Ishikawa (cell line): Measurements from ENCODE around the gene RTCA.

Experiments
- CEBPB ChIP-seq: IDR thresholded peaks from 2 replicates; pipeline ENCODE4 v1.6.1; 2012
- EGR1 ChIP-seq: IDR thresholded peaks from 2 replicates; pipeline ENCODE4 v1.6.1; 2012
- EP300 ChIP-seq: IDR thresholded peaks from 2 replicates; pipeline ENCODE4 v1.6.1; 2012; ENCODE audit warnings: borderline replicate concordance
- FOXM1 ChIP-seq: IDR thresholded peaks from 2 replicates; pipeline ENCODE4 v1.6.1; 2012; ENCODE audit warnings: low read depth, borderline replicate concordance
- NFIC ChIP-seq: IDR thresholded peaks from 2 replicates; pipeline ENCODE4 v1.6.1; 2012
- RAD21 ChIP-seq: IDR thresholded peaks from 2 replicates; pipeline ENCODE4 v1.6.1; 2012; ENCODE audit warnings: low read depth
- TAF1 ChIP-seq: IDR thresholded peaks from 2 replicates; pipeline ENCODE4 v1.6.1; 2012; ENCODE audit warnings: low read depth, mild to moderate bottlenecking
- TEAD4 ChIP-seq: IDR thresholded peaks from 2 replicates; pipeline ENCODE4 v1.6.1; 2012
- YY1 ChIP-seq: IDR thresholded peaks from 2 replicates; pipeline ENCODE4 v1.6.1; 2012; ENCODE audit warnings: low read depth
- TF ChIP-seq, protein P1 (sequence below): IDR thresholded peaks from 2 replicates; pipeline ENCODE4 v1.6.1; 2012; ENCODE audit warnings: low read depth, mild to moderate bottlenecking

DNA sequence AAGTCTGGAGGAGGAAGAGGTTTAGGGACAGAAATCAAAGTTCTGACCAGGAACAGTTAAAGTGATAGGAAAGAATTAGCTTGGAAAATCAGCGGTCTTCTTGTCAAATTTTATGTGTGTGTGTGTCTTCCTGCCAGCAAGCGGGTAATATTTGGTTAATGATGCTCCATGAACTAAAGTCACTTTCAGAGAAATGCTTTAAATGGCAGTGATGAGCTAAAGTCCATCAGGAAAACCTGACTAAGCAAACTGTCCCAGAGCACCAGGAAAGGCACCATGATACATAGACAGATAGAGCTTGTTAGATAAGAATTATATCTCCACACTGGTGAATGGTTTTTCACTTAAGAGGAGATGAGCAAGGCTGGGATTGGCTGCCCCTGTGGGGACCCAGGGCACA lies 76.3 kb downstream of the RTCA start:
- no peak for TF ChIP-seq TAF1
- no peak for TF ChIP-seq YY1
- TF ChIP-seq, protein P1, sequence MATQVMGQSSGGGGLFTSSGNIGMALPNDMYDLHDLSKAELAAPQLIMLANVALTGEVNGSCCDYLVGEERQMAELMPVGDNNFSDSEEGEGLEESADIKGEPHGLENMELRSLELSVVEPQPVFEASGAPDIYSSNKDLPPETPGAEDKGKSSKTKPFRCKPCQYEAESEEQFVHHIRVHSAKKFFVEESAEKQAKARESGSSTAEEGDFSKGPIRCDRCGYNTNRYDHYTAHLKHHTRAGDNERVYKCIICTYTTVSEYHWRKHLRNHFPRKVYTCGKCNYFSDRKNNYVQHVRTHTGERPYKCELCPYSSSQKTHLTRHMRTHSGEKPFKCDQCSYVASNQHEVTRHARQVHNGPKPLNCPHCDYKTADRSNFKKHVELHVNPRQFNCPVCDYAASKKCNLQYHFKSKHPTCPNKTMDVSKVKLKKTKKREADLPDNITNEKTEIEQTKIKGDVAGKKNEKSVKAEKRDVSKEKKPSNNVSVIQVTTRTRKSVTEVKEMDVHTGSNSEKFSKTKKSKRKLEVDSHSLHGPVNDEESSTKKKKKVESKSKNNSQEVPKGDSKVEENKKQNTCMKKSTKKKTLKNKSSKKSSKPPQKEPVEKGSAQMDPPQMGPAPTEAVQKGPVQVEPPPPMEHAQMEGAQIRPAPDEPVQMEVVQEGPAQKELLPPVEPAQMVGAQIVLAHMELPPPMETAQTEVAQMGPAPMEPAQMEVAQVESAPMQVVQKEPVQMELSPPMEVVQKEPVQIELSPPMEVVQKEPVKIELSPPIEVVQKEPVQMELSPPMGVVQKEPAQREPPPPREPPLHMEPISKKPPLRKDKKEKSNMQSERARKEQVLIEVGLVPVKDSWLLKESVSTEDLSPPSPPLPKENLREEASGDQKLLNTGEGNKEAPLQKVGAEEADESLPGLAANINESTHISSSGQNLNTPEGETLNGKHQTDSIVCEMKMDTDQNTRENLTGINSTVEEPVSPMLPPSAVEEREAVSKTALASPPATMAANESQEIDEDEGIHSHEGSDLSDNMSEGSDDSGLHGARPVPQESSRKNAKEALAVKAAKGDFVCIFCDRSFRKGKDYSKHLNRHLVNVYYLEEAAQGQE: no peak
- no peak for TF ChIP-seq CEBPB
- no peak for TF ChIP-seq EP300
- no peak for TF ChIP-seq NFIC
- no peak for TF ChIP-seq EGR1
- TF ChIP-seq TEAD4: no peak
- TF ChIP-seq RAD21: no peak
- TF ChIP-seq FOXM1: no peak
